Progenitor cell of endocrine pancreas (in vitro differentiated cells): ENCODE results near the gene MAP2K7. TPM values are rescaled to one million over a fixed set of nuclear protein-coding genes. Genes with fewer than 3 reads are reported as not detected.

Source experiments
- DNase-seq: peaks from one replicate; pipeline ENCODE4 v3.0.0; 2021; ENCODE audit warnings: low spot score; ENCODE audit not compliant: unreplicated experiment
- H3K27ac Mint-ChIP-seq: 2 replicates; pipeline ENCODE4 v1.8.0; 2021; ENCODE audit warnings: mild to moderate bottlenecking, moderate library complexity, mixed read lengths
- H3K27me3 Mint-ChIP-seq: 2 replicates; pipeline ENCODE4 v1.8.0; 2021; ENCODE audit warnings: mixed read lengths
- H3K36me3 Mint-ChIP-seq: 2 replicates; pipeline ENCODE4 v1.8.0; 2022; ENCODE audit warnings: mixed read lengths; ENCODE audit not compliant: insufficient read depth
- H3K4me1 Mint-ChIP-seq: 2 replicates; pipeline ENCODE4 v1.8.0; 2021; ENCODE audit warnings: low read depth, mixed read lengths
- H3K4me3 Mint-ChIP-seq: 2 replicates; pipeline ENCODE4 v1.8.0; 2021; ENCODE audit warnings: low read depth, mild to moderate bottlenecking, moderate library complexity, mixed read lengths
- H3K9me3 Mint-ChIP-seq: 2 replicates; pipeline ENCODE4 v1.8.0; 2021; ENCODE audit warnings: low read depth, mixed read lengths
- CTCF ChIP-seq: fragments of 200-600 bp; sonication (generic); IDR thresholded peaks from one replicate; pipeline ENCODE4 v1.5.0; 2021; ENCODE audit warnings: antibody characterized with exemption, mild to moderate bottlenecking; ENCODE audit not compliant: unreplicated experiment
- total RNA-seq: library from RNA; stranded (reverse); gene quantifications from 2 replicates; pipeline ENCODE4 v1.2.1, GENCODE V29; 2021

The MAP2K7 gene
- total RNA-seq, 1 donor from 2014 or later, result 53.5 TPM

GRCh38 chr19:7921967-7922835, 18.5 kb downstream of the MAP2K7 start:
- no peak overlapping the region for H3K27ac Mint-ChIP-seq
- H3K27me3 Mint-ChIP-seq, result peaks cover 12% of the 10 kb centered on the region
- peaks cover 4% of the 10 kb centered on the region for H3K36me3 Mint-ChIP-seq
- peaks cover 18% of the 10 kb centered on the region for H3K4me1 Mint-ChIP-seq
- DNase-seq, result no peak
- H3K9me3 Mint-ChIP-seq, result no peaks in the 10 kb centered on the region
- TF ChIP-seq CTCF, result no peak
- H3K4me3 Mint-ChIP-seq, result no peak overlapping the region

DNA sequence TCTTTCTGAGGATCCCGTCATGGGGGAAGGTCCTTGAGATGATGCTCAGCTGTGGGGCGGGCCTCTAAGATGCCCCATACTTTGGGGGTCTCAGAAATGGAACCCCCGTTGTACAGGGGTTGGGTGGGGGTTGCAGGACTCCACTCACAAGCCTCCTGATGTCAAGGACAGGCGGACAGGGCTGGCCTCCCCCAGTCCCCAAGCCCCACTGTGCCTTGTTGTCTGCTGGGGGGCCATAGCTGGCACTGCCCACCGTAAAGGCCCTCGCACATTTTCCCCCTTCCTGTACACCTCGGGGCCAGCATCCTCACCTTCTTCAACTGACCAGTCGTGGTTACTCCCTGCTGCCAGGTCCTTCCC, 19.1 kb downstream of the MAP2K7 start:
- no peak overlapping the region for H3K27ac Mint-ChIP-seq
- DNase-seq, result no peak
- peaks cover 4% of the 10 kb centered on the region for H3K36me3 Mint-ChIP-seq
- H3K27me3 Mint-ChIP-seq, result peaks cover 12% of the 10 kb centered on the region
- no peak overlapping the region for H3K4me3 Mint-ChIP-seq
- H3K4me1 Mint-ChIP-seq, result peaks cover 18% of the 10 kb centered on the region
- no peak for TF ChIP-seq CTCF
- no peaks in the 10 kb centered on the region for H3K9me3 Mint-ChIP-seq

- Mint-ChIP-seq H3K36me3 (peaks cover 4% of the 10 kb centered on the region), H3K27ac (peak overlapping the region; percentile 18), H3K4me3 (peak overlapping the region; percentile 31), H3K9me3 (no peaks in the 10 kb centered on the region), H3K4me1 (peaks cover 15% of the 10 kb centered on the region), H3K27me3 (peaks cover 4% of the 10 kb centered on the region)
- no peak for DNase-seq
- TF ChIP-seq CTCF, result no peak
Measured at GRCh38 chr19:7923295-7924191, 19.9 kb downstream of the MAP2K7 start.

- peaks cover 4% of the 10 kb centered on the region for H3K36me3 Mint-ChIP-seq
- peaks cover 4% of the 10 kb centered on the region for H3K27me3 Mint-ChIP-seq
- peaks cover 15% of the 10 kb centered on the region for H3K4me1 Mint-ChIP-seq
- TF ChIP-seq CTCF, result no peak
- peak overlapping the region; percentile 61 for H3K4me3 Mint-ChIP-seq
- H3K27ac Mint-ChIP-seq, result no peak overlapping the region
- no peak for DNase-seq
- H3K9me3 Mint-ChIP-seq, result no peaks in the 10 kb centered on the region
Measured at GRCh38 chr19:7924241-7924640, 20.6 kb downstream of the MAP2K7 start.

DNA sequence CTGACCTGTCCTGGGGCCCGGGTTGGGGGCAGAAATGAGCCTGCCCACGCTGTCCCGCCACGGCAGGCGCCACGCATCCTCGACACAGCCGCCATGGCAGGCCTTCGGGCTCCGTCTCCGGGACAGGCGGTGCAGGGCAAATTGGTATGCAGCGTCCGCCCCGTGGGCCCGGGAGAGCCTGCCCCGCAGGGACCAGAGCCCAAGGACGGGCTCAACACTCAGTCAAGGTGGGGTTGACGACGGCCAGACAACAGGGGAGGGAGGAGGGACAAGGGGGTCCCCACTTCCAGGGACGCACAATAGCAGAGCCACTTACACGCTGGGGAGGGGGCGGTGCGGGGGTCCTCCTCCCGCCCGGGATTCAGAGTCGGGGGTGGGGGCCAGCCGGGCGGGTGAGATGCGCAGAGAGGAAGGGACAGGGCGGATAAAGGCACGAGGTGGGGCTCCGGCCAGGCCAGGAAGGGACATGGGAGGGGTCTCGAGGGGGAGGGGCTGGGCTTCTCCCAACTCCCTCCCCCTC, 21.0 kb downstream of the MAP2K7 start:
- Mint-ChIP-seq H3K27me3 (peaks cover 2% of the 10 kb centered on the region), H3K4me3 (peak overlapping the region; percentile 58), H3K4me1 (peaks cover 13% of the 10 kb centered on the region), H3K36me3 (peaks cover 4% of the 10 kb centered on the region), H3K9me3 (no peaks in the 10 kb centered on the region), H3K27ac (no peak overlapping the region)
- no peak for DNase-seq
- no peak for TF ChIP-seq CTCF
